Epidermal melanocyte (primary cell): ENCODE results near the gene SH3GL1.
"Not testable (repeated sequence)": the region's sequence is repeated elsewhere in the genome, so short reads cannot be mapped to it uniquely, and the experiment has no call there.

Source experiments
- DNase-seq: peaks from one replicate; pipeline ENCODE4 v3.0.0; 2011; ENCODE audit warnings: low spot score; ENCODE audit not compliant: insufficient read length

SH3GL1 gene

DNA sequence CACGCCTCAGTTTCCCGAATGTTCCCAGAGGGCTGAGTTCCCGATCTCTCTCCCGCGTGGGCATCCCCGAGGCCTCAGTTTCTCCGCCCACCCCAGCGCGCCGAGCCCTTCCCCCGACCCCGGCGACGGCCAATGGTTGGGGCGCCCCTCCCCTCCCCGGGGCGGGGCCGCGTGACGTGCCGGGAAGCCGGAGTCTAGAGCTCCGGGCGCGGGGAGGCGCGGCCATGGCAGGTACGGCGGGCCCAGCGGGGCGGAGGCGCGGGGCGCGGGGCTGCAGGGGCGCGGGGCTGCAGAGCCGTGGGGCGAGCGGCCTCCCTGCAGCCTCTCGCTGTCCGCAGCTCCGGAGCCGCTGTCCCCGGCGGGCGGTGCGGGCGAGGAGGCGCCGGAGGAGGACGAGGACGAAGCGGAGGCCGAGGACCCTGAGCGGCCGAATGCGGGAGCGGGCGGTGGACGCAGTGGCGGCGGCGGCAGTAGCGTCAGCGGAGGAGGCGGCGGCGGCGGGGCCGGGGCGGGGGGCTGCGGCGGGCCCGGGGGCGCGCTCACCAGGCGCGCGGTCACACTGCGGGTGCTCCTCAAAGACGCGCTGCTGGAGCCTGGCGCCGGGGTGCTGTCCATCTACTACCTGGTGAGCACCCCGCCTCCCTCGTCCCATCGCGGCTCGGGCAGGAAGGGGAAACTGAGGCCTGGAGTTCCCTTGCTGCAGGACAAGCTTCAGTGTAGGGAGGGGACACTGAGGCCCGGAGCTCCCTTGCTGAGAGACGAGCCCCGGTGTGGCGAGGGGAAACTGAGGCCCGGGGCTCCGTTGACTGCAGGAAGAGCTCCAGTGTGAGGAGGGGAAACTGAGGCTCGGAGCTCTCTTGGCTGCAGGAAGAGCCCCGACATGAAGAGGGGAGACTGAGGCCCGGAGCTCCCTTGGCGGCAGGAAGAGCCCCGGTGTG lies 56.7 kb downstream of the SH3GL1 start, which contains the start of gene MPND:
Gene MPND (plus strand): TSS at position 193 of the 938 bp plus-strand sequence. CDS start 32 bp downstream, at position 225.
- peak; percentile 30 for DNase-seq

DNA sequence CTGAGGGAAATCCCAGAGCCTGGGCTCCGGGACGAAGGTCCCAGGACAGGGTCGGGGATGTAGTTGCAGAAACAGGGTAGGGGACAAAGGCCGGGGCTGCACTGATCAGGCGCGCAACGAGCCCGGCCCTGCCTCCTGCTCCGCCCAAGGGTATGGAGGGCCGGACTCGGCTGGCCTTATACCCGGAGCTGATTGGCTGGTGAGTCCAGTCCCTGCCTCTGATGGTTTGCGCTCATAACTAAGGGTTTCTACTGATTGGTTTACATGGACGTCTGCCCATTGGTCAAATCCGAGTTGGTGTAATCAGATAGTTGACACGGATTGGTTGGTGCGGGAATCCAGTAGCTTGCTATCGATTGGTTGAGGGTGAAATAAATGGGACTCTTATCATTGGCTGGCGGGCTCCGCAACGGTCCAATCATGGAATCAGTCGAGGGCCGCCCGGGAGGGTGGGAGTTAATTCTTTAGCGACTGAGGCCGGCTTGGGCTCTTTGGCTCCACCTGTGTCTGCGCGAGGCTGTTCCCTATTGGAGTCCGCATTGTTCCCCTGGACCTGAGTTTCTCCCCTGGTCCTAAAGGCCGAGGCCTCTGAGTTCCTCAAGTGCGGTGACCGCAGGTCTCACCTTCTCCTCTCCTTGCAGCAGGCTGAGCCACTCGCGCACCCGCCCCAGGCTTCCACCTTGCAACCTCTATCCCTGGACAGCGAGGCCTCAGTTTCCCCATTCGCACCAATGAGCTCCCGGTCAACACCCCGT lies 57.6 kb downstream of the SH3GL1 start:
- DNase-seq, result peak; percentile 86

DNA sequence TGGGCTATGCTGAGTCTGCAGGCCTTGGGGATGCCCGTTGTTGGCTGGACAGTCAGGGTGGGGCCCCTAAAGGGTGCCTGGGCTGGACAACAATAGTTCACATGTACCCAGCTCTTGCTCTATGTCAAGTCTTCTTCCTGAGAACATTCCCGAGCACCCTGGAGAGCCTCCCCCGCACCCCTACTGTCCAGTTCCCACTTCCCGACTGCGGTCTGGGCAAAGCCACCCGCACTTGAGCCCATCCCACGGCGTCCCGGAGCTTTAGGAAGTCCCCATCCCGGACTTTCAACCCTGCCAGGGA lies 58.1 kb downstream of the SH3GL1 start:
- DNase-seq, result no peak

DNA sequence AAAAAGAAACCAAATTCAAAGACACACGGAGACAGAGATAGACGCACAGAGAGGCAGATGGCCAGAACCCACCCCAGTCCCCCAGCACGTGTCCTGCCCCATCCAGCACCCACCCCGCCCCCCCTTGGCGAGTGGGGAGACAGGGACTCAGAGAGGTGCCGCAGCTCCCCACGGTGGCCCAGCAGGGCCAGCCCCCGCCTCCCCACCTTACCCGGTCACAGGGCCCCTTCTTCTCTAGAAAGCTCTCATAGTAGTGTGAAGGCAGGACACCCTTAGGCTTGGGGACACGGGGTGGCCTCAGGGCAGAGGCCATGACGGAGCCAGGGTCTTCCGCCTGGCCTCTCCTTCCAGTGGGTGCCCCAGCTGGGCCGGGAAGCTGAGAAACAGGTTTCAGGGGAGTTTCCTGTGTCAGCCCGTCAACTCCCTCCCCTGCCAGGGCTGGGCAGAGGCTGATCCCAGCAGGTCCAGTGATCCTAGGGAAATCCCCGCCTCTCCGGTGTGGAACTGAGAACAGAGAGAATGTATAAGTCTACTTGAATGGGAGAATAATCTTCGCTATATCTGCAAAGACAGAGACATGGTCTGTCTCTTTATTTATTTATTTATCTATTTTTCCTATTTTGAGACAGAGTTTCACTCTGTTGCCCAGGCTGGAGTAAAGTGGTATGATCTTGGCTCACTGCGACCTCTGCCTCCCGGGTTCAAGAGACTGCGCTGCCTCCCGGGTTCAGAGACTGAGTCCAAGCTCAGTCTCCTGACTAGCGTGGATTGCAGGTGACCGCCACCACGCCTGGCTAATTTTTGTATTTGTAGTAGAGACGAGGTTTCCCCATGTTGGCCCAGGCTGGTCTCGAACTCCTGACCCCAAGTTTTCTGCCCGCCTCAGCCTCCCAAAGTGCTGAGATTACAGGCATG lies 61.6 kb downstream of the SH3GL1 start, which contains the start of gene STAP2:
Gene STAP2 (minus strand): TSS at position 387 of the 915 bp plus-strand sequence. CDS start 74 bp downstream, at position 313.
- peak; percentile 10 for DNase-seq

DNA sequence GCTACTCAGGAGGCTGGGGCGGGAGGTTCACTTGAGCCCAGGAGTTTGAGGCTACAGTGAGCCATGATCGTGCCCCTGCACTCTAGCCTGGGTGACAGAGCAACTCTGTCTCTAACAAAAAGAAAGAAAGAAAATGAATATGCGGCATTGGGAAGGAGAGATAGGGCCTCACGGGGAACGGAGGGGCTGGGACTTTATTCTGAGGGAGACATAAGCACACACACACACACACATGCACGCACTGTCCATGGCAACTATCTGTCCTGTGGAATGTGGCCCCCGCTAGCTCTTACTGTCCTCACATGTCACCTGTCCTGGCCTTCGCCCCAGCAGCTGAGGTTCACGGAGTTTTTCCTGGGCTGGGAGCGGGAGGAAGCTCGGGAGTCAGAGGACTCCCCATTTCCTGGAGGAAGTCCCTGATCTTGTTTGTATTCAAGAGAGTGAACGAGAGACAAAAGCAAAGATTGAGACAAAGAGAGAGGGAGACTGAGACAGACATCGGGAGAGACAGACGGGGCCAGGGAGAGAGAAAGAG lies 62.4 kb downstream of the SH3GL1 start:
- DNase-seq, result no peak

DNA sequence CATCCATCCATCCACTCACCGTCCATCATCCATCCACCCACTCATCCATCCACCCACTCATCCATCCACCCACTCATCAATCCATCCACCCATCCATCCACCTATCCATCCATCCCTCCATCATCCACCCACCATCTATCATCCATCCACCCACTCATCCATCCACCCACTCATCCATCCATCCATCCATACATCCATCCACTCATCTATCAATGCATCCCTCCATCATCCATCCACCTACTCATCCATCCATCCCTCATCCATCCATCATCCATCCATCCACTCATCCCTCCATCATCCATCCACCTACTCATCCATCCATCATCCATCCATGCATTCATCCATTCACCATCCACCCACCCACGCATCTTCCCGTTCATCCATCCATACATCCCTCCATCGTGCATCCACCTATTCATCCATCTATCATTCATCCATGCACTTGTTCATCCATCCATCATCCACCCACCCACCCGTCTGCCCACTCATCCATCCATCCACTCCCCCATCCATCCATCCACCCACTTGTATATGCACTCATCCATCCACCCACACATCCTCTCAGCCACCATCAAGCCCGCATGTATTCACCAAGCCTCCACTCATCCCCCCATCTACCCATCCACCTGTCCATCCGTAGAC lies 65.3 kb downstream of the SH3GL1 start:
- no peak for DNase-seq

DNA sequence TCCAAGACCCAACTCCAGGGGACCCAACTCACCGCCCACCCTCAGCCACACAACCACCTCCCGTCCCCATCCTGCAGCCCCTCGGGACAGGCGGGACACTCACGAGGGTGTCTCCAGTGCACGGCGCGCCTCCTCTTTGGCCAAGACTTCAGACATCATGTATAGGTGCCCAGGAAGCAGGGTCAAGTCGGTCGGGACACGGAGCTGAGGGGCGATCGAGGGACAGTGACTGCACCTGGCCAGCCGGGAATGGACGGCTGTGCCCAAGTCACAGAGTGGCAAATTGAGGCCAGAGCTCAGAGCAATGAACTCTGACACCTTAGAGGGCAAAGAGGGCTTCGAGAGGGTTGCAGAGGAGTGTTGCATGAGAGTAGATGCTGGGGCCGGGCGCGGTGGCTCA lies 70.5 kb downstream of the SH3GL1 start:
- no peak for DNase-seq

DNA sequence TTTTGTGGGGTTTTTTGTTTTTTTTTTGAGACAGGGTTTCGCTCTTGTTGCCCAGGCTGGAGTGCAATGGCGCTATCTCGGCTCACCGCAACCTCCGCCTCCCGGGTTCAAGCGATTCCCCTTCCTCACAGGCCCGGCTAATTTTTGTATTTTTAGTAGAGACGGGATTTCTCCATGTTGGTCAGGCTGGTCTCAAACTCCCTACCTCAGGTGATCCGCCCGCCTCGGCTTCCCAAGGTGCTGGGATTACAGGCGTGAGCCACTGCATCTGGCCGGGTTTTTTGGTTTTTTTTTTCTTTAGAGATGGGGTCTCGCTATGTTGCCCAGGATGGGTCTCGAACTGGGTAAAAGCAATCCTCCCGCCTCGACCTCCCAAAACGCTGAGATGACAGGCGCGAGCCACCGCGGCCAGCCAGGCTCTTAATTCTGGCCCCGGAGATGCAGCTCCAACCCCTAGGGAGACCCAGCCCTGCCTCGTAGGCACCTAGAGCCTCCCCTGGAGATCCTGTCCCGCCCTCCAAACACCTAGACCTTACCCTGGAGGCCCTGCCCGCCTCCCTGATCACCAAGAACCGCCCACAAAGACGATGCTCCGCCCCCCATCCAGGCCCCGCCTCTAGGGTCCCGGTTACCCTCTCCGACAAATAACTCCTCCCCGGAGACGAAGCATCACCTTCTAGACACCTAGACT lies 71.2 kb downstream of the SH3GL1 start:
- not testable (repeated sequence) for DNase-seq

DNA sequence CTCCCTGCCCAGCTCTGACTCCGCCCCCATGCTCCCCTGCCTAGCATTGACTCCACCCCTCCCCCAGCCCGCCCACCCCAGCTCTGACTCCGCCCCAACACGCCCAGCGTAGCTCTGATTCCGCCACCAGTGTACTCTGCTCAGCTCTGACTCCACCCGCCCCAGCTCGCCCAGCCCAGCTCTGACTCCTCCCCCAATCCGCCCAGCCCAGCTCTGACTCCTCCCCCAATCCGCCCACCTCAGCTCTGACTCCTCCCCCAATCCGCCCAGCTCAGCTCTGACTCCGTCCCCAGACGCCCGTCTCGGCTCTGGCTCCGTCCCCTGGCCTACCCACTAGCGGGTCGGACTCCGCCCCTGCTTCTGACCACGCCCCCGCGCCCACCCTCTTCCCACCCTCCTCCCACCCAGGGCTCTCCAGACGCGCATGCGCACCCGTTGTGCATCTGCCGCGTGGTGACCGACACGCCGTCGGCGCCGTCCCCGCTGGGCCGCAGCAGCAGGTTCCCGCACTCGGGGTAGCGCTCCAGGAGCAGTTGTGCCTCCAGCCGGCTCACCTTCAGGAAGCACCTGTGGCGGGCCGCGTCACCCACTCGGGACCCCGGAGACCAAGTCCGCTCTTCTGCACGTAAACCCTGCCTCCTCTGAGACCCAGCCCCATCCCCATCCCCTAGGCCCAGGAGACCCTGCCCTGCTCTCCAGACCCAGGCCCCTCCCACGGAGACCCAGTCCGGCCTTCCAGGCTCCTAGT lies 71.9 kb downstream of the SH3GL1 start:
- DNase-seq, result peak; percentile 81

DNA sequence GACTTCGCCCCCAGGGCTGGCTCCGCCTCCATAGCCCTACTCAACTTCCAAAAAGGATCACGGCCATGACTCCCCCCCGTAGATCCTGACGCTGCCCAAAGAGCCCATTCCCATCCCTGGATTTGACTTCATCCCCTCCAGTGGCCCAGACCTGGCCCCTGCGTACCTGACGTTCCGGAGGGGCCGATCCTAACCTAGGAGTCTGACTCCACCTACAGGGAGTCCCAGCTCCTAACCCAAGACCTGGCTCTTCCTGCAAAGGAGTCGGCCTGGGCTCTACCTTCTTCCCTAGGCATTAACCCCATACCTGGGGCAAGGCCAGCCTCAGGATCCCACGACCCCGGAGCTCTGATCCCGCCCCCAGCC lies 72.5 kb downstream of the SH3GL1 start:
- DNase-seq, result no peak

DNA sequence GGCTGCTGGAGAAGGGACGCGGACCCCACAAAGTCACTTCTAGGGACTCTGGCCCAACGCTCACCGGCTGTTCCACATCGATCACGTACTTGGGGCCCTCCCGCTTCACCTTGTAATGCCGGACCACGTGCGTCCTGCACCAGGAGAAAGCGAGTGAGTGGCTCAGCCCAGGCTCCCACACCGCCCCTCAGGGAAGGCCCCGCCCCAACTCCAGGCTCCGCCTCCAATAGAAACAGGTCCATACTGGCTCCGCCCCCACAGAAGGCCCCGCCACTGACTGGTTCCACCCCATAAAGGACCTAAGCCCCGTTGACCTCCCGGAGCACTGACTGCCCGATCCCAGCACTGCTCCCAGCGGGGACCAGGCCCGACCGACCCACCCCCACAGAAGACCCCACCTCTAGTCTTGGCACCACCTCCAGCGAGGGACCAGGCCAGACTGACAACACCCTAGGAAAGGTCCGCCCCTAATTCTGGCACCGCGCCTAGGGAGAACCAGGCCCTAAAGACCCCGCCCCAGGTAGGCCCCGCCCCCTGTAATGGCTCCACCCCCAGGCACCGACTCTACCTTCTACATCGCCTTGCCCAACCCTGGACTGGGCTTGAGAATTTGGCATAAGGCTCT lies 73.0 kb downstream of the SH3GL1 start:
- no peak for DNase-seq

DNA sequence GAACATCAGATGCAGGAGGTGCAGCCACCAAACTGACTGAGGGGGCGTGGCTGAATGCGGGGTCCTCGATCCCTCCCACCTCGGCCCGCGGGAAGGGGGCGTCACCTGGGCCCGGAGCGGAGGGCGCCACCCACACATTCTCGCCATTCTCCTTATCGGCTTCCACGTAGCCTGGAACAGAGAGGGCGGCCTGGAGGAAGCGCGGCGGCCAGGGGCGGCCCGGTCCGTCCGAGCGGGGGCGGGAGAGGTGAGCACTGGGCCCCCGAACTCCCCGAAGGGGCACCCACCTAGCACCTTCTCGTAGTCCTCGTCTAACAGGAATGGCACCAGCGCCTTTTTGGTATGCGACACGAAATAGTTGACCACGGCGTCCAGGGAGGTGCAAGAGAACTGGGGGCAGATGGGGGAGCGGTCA lies 73.5 kb downstream of the SH3GL1 start:
- no peak for DNase-seq

DNA sequence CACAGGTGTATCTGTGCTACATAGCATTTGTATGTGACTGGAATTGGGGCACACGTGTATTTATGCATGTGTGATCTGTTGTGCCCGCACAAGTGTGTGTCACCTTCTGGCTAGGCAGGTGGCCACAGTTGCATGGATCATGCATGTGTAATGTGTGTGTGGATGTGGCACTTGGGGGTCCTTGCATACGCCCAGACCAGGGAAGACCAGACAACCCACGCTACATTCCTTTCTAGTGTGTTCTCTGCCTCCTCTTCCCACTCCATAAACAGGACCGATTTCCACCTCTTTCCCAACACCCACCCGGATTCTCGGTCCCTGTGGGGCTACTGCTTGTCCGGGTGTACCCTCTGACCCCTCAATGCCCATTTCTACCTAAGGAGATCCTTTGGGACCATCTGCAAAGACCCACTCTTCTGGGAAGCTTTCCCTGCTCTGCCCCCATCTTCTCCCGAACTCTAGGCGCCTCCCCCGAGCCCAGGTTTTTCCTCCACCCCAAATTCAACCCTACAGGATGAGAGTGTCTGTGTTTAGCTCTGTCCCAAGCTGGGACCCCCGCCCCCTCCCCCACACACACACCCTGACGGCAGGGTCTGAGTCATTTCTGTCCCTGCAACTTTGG lies 74.0 kb downstream of the SH3GL1 start:
- DNase-seq, result no peak

DNA sequence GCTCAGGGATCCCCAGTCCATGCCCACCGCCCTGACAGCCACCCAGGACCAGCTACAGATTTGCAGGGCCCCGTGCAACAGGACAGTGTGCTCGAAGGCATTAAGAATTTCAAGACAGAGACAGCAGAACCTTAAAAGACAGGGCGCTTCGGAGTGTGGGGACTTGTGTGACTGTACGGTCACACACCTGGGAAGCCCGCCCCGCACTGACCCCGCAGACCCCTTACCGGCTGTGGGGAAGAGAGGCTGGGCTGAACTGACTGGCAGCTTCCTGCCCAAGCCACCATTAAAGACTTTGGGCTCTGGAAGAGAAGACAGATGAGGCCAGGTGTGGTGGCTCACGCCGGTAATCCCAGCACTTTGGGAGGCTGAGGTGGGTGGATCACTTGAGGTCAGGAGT lies 76.1 kb downstream of the SH3GL1 start:
- no peak for DNase-seq

DNA sequence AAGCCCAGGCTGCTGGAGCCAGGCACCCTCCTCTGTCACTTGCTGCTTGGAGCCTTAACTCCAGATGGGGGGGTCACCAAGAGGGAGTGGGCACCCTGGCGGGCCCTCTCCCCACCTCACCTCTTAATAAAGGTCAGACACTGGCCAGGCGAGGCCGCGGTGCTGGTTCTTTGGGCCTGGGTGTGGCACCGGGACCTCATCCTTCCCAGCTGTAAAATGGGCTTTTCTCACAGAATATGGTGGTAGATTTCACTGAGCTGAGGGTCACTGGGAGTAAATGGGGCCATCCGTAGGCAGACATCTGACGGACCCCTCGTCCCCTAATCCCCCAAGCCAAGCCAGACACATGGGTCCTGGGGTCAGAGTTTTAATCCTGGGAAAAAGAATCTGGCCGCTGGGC lies 76.7 kb downstream of the SH3GL1 start:
- no peak for DNase-seq

DNA sequence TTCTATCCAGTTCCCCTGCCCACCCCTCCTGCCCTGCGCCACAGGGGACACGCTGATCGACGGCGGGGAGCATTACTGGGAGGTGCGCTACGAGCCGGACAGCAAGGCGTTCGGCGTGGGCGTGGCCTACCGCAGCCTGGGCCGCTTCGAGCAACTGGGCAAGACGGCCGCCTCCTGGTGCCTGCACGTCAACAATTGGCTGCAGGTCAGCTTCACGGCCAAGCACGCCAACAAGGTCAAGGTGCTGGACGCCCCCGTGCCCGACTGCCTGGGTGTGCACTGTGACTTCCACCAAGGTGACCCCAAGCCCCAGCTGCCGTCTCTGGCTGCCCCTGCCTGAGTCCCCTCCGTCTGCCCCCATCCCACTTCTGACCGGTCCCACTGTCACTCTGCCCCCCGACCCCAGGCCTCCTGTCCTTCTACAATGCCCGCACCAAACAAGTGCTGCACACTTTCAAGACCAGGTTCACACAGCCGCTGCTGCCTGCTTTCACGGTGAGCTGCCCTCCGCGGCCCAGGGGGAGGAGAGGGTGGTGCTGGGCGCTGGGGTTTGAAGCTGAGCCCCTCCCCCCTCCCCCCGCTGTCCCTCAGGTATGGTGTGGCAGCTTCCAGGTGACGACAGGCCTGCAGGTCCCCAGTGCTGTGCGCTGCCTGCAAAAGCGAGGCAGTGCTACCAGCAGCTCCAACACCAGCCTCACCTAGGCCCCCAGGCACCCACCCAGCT lies 77.2 kb downstream of the SH3GL1 start:
- DNase-seq, result no peak

DNA sequence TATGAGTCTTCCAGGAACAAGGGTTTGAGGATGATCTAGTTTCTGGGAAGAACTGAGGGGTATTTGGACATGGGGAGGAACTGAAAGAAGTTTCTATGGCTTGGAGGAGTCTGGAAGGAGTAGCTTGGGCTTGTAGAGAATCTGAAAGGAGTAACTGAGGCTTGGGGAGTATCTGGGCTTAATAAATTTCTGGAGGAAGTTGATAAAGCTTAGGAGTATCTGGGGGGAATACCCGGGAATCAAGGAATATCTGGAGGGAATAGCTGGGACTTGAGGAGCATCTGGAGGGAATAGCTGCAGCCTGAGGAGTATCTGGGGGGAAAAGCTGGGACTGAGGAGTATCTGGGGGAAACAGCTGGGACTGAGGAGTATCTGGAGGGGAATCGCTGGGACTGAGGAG lies 79.9 kb downstream of the SH3GL1 start:
- DNase-seq, result no peak
